ENCODE data around the gene PDCD11.
"Not testable (repeated sequence)": the region's sequence is repeated elsewhere in the genome, so short reads cannot be mapped to it uniquely, and the experiment has no call there.

The PDCD11 gene

DNA sequence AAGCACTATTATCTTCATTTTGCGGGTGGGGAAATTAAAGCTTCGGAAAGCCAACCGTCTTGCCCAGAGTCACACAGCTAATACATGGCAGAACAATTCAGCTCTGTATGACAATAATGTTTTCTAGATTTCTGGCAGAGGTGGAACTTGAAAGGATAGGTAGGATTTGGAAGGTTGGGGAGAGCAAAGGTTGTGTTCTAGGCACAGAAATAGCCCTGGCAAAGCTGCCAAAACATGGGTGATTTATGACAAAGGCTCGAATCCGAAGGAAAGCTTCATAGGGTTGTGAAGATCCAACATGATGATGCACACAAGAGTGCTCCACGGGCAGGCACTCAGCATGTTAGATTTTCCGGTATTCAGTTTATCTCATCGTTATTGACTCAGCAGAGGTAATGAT is 19.2 kb downstream of the PDCD11 start:
- DNase-seq: no peak

DNA sequence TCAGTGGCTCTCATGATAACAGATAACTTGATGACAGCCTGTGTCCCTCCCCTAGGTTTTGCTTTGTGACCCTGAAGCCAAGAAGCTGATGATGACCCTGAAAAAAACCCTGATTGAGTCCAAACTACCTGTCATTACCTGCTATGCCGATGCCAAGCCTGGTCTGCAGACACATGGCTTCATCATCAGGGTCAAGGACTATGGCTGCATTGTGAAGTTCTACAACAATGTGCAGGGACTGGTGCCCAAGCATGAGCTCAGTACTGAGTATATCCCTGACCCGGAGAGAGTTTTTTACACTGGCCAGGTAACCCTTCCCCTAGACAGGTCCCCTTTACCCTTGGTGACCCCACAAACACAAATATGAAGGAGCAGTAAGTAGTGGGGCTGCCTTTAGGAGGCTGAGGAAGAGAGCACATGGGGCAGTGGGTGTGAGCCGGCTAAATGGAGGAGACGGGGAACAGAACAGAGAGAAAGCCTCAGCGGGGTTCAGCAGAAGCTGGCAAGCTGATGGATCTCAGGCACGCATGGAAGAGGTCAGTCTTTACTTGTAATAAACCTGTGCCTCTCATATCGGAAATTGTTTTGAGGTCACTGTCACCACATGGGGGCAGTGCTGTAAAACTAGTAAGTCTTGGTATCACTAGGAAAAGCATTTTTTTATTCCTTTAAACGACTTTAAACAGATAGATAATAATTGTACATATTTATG is 20.2 kb downstream of the PDCD11 start:
- peak in 24 of 56 donors; percentile 1 to 70 (median 10) for DNase-seq

DNA sequence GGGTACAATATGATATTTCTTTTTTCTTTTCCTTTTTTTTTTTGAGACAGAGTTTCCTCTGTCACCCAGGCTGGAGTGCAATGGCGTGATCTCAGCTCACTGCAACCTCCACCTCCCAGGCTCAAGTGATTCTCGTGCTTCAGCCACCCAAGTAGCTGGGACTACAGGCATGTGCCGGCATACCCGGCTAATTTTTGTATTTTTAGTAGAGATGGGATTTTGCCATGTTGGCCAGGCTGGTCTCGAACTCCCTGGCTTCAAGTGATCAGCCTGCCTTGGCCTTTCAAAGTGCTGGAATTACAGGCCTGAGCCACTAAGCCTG is 20.7 kb downstream of the PDCD11 start:
- not testable (repeated sequence) for DNase-seq

DNA sequence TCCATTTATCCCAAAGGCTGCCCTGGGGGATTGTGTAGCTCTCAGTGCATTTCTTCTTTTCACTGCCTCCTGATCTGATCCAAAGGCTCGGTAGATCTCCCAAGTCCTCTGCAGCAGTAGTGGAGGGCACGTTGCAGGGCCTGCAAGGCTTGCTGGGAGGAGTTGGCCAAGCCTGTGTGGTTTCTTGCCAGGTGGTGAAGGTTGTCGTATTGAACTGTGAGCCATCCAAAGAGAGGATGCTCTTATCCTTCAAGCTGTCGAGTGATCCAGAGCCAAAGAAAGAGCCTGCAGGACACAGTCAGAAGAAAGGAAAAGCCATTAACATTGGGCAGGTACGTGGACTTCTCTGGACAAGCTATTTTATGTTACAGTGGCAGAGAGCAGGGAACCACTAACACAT is 21.2 kb downstream of the PDCD11 start:
- no peak for DNase-seq

DNA sequence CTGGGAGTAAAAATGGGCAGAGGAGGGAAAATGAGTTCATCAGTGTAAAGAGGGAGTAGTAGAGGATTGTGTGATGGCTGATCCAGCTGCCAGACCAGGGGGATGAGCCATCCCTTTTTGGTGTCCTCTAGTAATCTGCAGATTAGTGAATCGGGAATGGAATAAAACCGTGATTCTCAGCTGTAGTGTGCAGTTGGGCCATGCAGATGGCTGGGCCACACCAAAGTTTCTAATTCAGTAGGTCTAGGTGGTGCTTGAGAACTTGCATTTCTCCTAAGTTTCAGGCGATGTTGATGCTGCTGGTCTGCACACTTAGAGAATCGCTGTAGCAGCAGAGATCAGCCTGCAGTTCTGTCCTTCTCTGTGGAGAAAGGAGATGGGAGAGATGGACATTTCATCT is 22.7 kb downstream of the PDCD11 start:
- DNase-seq: no peak

DNA sequence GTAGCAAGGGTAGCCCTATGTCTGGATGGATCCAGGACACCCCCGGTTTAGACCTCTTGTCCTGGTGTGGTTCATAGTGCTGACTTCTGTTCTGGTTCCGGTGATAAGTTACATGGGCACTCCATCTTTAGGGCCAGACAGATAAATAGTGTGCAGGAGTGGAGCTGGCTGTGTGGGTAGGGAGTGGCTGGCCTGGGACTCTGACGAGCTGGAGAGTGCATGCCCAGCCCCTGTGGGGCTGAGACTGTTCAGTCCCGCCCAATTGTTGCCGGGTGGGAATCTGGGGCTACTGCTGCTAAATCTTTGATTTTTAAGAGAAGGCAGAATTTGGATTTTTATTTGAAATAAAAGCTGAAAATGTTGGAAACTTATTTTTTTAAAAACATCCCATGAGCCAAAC is 27.3 kb downstream of the PDCD11 start:
- DNase-seq: no peak

DNA sequence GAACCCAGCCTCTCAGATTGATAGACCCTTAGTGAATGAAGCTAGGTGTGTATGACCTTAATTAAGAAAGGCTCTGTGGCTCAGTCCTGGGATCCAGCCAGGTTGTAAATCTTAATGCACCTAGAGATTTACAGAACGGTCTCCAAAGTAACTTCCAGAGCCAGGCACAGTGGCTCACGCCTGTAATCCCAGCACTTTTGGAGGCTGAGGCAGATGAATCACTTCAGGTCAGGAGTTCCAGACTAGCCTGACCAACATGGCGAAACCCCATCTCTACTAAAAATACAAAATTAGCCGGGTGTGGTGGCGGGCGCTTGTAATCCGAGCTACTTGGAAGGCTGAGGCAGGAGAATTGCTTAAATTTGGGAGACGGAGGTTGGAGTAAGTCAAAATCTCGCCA is 31.4 kb downstream of the PDCD11 start:
- no peak for DNase-seq

DNA sequence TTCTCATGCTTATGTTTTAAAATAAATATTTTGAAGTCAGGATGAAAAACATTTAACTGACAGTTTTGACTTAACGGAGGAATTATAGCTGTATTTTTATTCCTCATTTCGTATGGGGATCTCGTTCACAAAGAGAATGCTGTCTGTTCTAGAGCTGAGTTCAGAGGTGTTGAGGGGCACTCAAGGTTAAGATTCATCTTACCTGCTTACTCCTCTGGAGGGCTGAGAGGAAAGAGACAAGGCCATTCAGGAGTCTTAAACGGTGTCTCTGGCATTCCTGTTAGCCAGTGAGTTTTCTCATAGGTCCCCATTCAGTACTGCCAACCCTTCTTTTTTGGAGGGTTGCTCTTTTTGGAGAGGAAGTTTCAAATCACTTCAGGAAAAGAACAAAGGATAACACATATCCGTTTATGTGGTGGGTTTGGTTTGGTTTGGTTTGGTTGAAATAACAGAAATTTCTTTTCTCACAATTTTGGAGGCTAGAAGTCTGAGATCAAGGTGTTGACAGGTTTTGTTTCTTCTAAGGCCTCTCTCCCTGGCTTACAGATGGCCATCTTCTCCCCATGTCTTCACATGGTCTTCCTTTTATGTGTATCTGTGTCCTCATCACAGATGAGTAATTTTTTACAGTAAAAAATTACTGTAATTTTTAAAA is 32.7 kb downstream of the PDCD11 start:
- DNase-seq: no peak

DNA sequence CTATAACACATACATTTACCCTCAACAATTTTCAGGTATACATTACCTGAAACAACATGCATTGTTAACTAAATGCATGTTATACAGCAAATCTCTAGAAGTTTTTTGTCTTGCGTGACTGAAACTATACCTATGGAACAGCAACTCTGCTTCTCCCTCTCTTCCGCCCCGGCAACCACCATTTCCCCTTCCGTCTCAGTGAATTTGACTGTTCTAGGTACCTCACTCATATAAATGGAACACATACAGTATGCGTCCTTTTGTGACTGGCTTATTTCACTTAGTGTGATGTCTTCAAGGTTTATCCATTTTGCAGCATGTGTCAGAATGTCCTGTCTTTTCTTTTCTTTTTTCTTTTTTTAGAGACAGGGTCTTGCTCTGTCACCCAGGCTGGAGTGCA is 33.2 kb downstream of the PDCD11 start:
- no peak for DNase-seq

DNA sequence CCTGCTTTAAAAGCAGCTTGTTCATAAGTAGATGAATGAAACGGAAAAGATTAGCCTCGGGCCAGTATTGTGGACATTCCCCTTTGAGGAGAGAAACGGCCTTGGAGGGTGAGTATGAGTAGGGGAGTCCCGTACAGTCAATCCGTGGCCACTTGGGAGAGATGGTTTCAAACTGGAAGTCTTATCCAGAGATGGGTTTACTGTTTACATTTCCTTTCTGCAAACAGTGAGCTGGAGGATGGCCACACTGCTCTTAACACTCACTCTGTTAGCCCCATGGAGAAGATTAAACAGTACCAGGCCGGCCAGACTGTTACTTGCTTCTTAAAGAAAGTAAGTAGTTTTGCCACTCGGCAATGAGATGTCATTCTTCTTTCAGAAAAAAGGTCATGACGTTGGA is 35.5 kb downstream of the PDCD11 start:
- no peak for DNase-seq

DNA sequence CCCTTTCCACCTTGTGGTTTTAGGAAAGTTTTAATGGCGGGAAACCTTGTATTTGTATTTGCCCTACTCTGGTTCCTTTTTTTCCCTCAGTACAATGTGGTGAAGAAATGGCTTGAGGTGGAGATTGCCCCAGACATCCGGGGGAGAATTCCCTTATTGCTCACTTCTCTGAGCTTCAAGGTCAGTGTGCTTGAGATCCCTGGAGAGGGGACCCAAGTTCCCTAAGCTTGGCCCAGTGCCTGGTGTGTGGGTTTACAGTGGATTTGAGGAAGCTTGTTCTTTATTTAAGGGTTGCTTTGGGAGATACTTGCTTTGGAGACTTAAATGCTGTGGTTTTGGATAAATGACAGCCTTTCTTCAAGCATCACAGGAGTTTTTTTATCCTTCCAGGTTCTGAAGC is 37.4 kb downstream of the PDCD11 start:
- DNase-seq: no peak

DNA sequence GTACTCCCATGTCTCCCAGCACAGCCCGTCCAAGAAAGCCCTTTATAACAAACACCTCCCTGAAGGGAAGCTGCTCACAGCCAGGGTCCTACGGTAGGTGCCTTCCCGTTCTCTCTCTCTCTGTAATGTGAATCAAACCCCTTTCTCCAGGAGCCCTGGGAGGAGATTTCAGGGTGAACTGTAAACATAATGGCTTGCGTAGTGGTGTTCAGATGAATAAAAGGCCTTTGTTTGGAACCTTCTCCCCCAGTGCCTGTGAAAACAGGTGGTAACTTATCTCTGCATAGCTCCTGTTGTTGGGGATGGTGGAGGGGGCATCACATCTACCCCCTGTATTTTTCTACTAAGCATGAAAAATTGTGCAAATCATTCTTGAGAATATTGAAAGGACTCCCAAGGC is 43.4 kb downstream of the PDCD11 start:
- DNase-seq: no peak

DNA sequence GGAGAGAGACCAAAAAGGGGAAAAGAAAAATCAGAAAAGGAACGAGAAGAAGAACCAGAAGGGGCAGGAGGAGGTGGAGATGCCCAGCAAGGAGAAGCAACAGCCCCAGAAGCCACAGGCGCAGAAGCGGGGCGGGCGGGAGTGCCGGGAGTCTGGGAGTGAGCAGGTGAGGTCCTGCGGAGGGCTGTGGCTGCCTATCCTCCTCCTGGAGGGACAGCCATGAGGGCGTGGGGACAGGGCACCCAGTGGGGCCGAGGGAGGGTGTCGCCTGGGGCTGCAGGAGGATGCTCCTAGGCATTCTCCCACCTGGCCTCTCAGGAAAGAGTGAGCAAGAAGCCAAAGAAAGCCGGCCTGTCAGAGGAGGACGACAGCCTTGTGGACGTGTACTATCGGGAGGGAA is 44.0 kb downstream of the PDCD11 start:
- DNase-seq: no peak

DNA sequence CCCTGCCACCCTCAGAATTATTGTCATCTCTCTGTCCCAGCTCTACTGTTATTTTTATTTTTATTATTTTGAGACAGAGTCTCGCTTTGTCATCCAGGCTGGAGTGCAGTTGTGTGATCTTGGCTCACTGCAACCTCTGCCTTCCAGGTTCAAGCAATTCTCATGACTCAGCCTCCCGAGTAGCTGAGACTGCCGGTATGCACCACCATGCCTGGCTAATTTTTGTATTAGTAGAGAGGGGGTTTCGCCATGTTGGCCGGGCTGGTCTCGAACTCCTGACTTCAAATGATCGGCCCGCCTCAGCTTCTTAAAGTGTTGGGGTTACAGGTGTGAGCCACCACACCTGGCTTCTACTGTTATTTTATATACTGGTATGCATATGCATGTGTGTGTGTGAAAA is 44.8 kb downstream of the PDCD11 start:
- no peak for DNase-seq

DNA sequence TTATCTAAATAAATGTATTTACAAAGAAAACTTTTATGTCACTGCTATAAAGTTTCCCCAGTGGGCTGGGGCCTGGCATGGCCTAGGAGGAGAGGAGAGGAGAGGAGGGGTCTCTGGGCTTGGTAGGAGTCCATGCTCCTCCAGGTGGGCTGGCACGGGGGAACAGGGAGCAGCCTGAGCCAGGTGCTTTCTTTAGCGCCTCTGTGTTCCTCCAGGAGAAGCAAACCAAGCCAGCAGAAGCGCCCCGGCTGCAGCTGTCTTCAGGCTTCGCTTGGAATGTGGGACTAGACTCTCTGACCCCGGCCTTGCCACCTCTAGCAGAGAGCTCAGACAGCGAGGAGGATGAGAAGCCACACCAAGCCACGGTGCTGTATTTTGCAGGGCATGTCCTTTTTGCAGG is 45.2 kb downstream of the PDCD11 start:
- no peak for DNase-seq

DNA sequence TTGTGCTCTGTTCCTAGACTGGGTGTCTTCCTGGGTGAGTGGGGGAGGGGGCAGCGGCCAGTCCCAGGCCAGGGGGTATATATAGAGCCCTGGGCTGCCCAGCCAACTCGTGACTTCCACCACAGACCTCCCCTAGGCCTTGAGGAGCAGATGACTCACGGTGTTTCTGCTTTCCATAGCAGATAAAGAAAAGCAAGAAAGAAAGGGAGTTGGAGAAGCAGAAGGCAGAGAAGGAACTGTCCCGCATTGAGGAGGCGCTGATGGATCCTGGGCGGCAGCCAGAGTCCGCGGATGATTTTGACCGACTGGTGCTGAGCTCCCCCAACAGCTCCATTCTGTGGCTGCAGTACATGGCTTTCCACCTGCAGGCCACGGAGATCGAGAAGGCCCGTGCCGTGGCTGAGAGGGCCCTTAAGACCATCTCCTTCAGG is 45.6 kb downstream of the PDCD11 start:
- peak in 3 of 56 donors; percentile 5 to 30 (median 15) for DNase-seq

DNA sequence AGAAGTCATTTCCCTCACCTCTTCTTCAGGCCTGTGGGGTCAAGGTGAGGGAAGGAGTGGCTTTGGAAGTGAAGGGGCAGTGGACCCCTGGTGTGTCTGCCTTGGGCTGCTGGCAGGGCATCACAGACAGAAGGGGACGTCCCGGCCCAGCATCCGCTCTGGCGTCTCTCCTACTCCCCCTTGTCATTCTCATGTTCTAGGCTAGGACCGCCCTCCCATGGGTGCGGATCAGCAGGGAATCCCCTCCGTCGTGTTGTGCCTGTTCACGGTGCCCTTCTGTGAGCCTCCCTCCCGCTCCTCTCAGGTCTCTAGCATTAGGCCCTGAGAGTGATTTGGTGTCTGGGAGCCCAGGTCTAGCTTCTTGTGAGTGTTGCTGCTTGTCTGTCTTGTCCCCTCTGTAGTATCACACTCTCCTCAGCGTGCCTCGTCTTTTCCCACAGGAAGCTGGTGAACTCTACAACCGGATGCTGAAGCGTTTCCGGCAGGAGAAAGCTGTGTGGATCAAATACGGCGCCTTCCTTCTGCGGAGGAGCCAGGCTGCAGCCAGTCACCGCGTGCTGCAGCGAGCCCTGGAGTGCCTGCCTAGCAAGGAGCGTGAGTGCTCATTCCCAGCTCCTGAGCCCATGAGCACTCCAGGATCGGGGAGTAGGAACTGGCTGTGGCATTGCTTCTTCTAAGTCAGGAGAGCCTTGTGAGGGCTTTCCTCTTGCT is 47.2 kb downstream of the PDCD11 start:
- DNase-seq: no peak

DNA sequence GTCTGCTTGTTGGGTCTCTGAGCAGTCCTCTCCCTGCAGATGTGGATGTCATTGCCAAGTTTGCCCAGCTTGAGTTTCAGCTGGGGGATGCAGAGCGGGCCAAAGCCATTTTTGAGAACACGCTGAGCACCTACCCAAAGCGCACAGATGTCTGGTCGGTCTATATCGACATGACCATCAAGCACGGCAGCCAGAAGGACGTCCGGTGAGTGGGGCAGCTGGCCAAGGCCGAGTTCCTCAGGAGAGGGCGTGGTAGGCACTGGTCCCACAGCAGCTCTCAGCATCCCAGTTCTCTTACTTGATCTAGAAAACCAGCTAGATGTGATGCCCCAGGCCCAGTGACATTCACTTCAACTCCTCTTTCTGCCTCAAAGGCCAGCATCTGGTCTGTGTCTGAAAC is 48.1 kb downstream of the PDCD11 start:
- DNase-seq: no peak

DNA sequence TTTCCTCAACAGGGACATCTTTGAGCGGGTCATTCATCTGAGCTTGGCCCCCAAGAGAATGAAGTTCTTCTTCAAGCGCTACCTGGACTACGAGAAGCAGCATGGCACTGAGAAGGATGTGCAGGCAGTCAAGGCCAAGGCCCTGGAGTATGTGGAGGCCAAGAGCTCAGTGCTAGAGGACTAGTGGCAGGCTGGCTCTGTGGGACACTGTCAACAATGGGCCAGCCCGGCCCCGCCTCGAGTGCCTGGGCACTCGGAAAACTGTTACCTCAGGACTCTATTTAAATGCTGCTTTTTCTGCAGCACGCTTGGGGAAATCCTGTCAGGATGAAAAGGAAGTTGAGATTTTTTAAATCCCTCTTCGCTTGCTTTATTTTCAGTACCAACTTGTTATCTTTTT is 48.9 kb downstream of the PDCD11 start:
- DNase-seq: no peak

DNA sequence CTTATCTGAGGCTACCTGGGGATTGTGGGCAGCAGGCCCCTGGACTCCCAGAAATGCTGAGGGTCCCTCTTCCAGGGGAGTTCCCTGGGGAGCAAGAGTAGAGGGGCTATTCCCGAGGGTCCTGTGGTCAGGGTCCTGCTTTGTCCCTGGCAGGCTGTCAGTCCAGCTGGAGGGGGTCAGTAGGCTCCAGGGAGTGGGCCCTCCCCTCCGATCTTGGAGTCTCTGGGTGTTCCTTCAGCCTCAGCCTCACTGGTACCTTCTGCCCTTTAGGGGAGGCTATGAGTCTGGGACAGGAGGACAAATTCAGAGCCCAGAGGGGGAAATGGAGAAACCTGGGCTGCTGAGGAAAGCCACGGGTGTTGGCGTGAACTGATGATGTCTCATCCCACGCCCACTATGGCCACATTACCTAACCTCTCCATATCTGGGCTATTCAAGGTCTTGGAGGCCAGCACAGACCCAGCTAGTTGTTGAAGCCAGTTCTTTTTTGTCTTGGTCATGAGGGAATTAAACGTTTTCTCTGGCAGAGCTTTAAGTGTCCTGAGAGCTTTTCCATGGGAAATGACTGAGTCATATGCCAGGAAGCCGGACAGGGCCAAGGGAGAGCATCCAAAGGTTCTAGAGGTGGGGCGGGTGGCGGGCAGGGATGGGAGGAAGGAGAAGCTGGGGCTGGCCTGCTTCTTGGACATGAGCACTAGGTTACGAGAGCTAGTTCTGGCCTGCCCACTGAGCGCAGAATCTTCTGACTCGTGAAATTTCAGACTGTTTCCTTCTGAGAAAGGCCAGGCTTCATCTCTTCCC is 49.5 kb downstream of the PDCD11 start:
- no peak for DNase-seq

DNA sequence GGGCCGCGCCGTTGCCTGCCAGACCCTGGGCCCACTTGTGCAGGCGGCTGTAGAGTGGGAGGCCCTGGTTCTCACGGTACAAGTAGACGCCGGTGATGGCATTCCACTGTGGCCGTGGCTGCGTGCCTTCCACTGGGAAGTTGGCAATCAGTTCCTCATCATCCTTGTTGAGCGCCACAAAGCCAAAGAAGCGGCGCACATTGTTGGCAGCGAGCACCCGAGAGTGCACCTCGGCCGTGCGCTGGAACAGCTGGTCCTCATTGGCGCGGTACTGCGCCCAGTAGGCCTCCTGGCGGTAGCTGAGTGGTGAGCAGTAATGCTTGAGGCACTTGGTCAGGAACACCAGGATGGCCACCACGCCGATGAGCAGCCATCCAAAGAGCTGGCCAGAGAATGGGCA is 50.8 kb downstream of the PDCD11 start:
- DNase-seq: no peak

DNA sequence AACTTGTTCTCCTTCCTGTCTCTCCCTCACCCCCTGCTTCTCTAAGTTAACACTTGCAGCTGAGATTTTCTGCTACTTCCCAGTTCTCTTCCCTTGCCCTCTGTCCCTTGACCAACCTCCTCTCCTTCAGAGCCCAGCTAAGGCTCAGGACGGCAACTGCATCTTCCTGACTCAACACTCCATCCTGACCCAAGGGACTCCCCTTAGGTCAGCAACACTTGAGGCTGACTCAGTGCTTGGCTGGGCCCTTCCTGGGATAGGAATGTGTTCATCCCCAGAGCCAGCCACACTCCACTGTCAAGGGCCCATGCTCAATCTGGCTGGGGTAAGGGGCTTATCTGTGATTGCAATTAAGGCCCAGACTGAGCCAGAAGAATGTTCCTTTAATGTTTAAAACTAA is 52.3 kb downstream of the PDCD11 start:
- no peak for DNase-seq
